ENCODE measurements around the gene NDOR1. TPM values are rescaled to one million over a fixed set of nuclear protein-coding genes. Genes with fewer than 3 reads are reported as not detected.
"Not testable (repeated sequence)": the region's sequence is repeated elsewhere in the genome, so short reads cannot be mapped to it uniquely, and the experiment has no call there.

Gene NDOR1
- total RNA-seq, 1 experiment from 2014 or later: 15.4 TPM

GRCh38 chr9:137242269-137243203, 37.0 kb downstream of the NDOR1 start:
- DNase-seq (ENCODE audit: low read depth): no peak

GRCh38 chr9:137243266-137243625, 37.7 kb downstream of the NDOR1 start:
- DNase-seq (ENCODE audit: low read depth): not testable (repeated sequence)

GRCh38 chr9:137243626-137244485, 38.4 kb downstream of the NDOR1 start:
- no peak for DNase-seq (ENCODE audit: low read depth)

- DNase-seq (ENCODE audit: low read depth): no peak
These were observed 39.3 kb downstream of the NDOR1 start for GRCh38 chr9:137244486-137245449.

- no peak for DNase-seq (ENCODE audit: low read depth)
These were observed 40.2 kb downstream of the NDOR1 start for GRCh38 chr9:137245450-137246421.

GRCh38 chr9:137247135-137247915, 41.8 kb downstream of the NDOR1 start:
- DNase-seq (ENCODE audit: low read depth): no peak

- DNase-seq (ENCODE audit: low read depth): no peak
These were observed 42.3 kb downstream of the NDOR1 start for GRCh38 chr9:137247916-137248175.

- DNase-seq (ENCODE audit: low read depth): no peak
These were observed 45.1 kb downstream of the NDOR1 start for GRCh38 chr9:137250329-137251193.

GRCh38 chr9:137251194-137251461, 45.6 kb downstream of the NDOR1 start, which contains the start of gene STPG3:
TSS of gene STPG3 (plus strand) at chr9:137251286. CDS start at chr9:137251287, 1 bp downstream.
- DNase-seq (ENCODE audit: low read depth): no peak

GRCh38 chr9:137251490-137252268, 46.2 kb downstream of the NDOR1 start:
- no peak for DNase-seq (ENCODE audit: low read depth)

- no peak for DNase-seq (ENCODE audit: low read depth)
These were observed 47.3 kb downstream of the NDOR1 start for GRCh38 chr9:137252555-137253506.

GRCh38 chr9:137253717-137254623, 48.5 kb downstream of the NDOR1 start:
- no peak for DNase-seq (ENCODE audit: low read depth)

- peak; percentile 83 for DNase-seq (ENCODE audit: low read depth)
These were observed 49.3 kb downstream of the NDOR1 start, which contains the start of gene NELFB for GRCh38 chr9:137254624-137255447. TSS of gene NELFB (plus strand) at chr9:137255327.

GRCh38 chr9:137255448-137256114, 50.1 kb downstream of the NDOR1 start:
- no peak for DNase-seq (ENCODE audit: low read depth)

All from LHCN-M2 (cell line).